HG03469 (cell line): Measurements from ENCODE around the gene OR5D18.
"Not testable (repeated sequence)": the region's sequence is repeated elsewhere in the genome, so short reads cannot be mapped to it uniquely, and the experiment has no call there.

ENCODE experiments used
- ATAC-seq: cut with Tn5 transposase; IDR thresholded peaks from one replicate; pipeline ENCODE4 v1.9.1; 2021; ENCODE audit warnings: mild to moderate bottlenecking, moderate library complexity, moderate number of reproducible peaks; ENCODE audit not compliant: unreplicated experiment

The OR5D18 gene

GRCh38 chr11:55819330-55819729 lies at the start of gene OR5D18:
TSS of gene OR5D18 (plus strand) at chr11:55819630. CDS start at chr11:55819630, 0 bp downstream.
- ATAC-seq: no peak

GRCh38 chr11:55773138-55773537 lies 46.3 kb upstream of the OR5D18 start, which contains the start of gene OR5D13:
TSS of gene OR5D13 (plus strand) at chr11:55773438. CDS start at chr11:55773438, 0 bp downstream.
- ATAC-seq: no peak

- no peak for ATAC-seq
Observed at GRCh38 chr11:55791606-55792005, 27.8 kb upstream of the OR5D18 start.

GRCh38 chr11:55793321-55793720 lies 26.1 kb upstream of the OR5D18 start:
- ATAC-seq: no peak

- no peak for ATAC-seq
Observed at GRCh38 chr11:55795256-55795655, 24.2 kb upstream of the OR5D18 start, which contains the start of gene OR5D14. TSS of gene OR5D14 (plus strand) at chr11:55795556. CDS start at chr11:55795556, 0 bp downstream.

- no peak for ATAC-seq
Observed at GRCh38 chr11:55806248-55806647, 13.2 kb upstream of the OR5D18 start.

- no peak for ATAC-seq
Observed at GRCh38 chr11:55811067-55811466, 8.4 kb upstream of the OR5D18 start, which contains the start of gene OR5L1. TSS of gene OR5L1 (plus strand) at chr11:55811367. CDS start at chr11:55811467, 100 bp downstream.

- no peak for ATAC-seq
Observed at GRCh38 chr11:55826919-55827318, 7.5 kb downstream of the OR5D18 start, which contains the start of gene OR5L2. TSS of gene OR5L2 (plus strand) at chr11:55827219. CDS start at chr11:55827219, 0 bp downstream.

GRCh38 chr11:55838452-55838851 lies 19.0 kb downstream of the OR5D18 start, which contains the start of gene OR5D16:
TSS of gene OR5D16 (plus strand) at chr11:55838752. CDS start at chr11:55838752, 0 bp downstream.
- ATAC-seq: no peak

GRCh38 chr11:55847453-55847852 lies 28.0 kb downstream of the OR5D18 start:
- ATAC-seq: no peak

GRCh38 chr11:55849037-55849436 lies 29.6 kb downstream of the OR5D18 start:
- no peak for ATAC-seq

GRCh38 chr11:55852141-55852540 lies 32.7 kb downstream of the OR5D18 start:
- no peak for ATAC-seq

- no peak for ATAC-seq
Observed at GRCh38 chr11:55854704-55855103, 35.3 kb downstream of the OR5D18 start.

GRCh38 chr11:55867354-55867753 lies 47.9 kb downstream of the OR5D18 start:
- ATAC-seq: not testable (repeated sequence)
